Caco-2 (cell line): ENCODE measurements around the gene CHI3L1. TPM values are rescaled to one million over a fixed set of nuclear protein-coding genes. Genes with fewer than 3 reads are reported as not detected.

ENCODE experiments used
- BruUV-seq: library from RNA; stranded (reverse); fragments of 400-500 nt; replicated peaks from 2 replicates; lab custom pipeline; 2021; lab: Mats Ljungman, UMichigan
- CTCF ChIA-PET: fragments of 300-600 bp; sonication (Branson Sonifier 250); formaldehyde crosslinking; loops from one replicate; lab custom pipeline; 2022; ENCODE audit warnings: antibody characterized with exemption; lab: Charles Lee
- POLR2A ChIA-PET: fragments of 300-600 bp; sonication (Branson Sonifier 250); formaldehyde crosslinking; loops from one replicate; lab custom pipeline; 2022; ENCODE audit warnings: antibody characterized with exemption; lab: Charles Lee
- DNase-seq, 2 experiments: peaks; one replicate each; pipeline versions ENCODE4 v3.0.0 to v3.0.0-alpha.2; 2020 to 2022
- H3K27me3 ChIP-seq: replicated peaks from 2 replicates; pipeline ENCODE4 v1.6.0; 2011; ENCODE audit warnings: low read length; ENCODE audit not compliant: control insufficient read depth, insufficient read depth
- H3K36me3 ChIP-seq: 2 replicates; pipeline ENCODE4 v1.5.1; 2011; ENCODE audit warnings: low read length; ENCODE audit not compliant: control insufficient read depth, insufficient read depth
- H3K4me1 ChIP-seq: fragments of 250-450 bp; sonication (Bioruptor Pico); 2 replicates; pipeline ENCODE4 v1.5.1; 2020; ENCODE audit warnings: mild to moderate bottlenecking
- H3K4me3 ChIP-seq: 2 replicates; pipeline ENCODE4 v1.5.1; 2011; ENCODE audit warnings: low read depth, mild to moderate bottlenecking, control low read depth, low read length
- H3K9me3 ChIP-seq: fragments of 250-450 bp; sonication (Bioruptor Pico); 2 replicates; pipeline ENCODE4 v1.5.1; 2020; ENCODE audit warnings: mild to moderate bottlenecking, moderate library complexity
- H3K27ac Mint-ChIP-seq: one replicate; pipeline ENCODE4 v1.8.0; 2022; ENCODE audit warnings: mixed read lengths; ENCODE audit not compliant: unreplicated experiment
- H3K27me3 Mint-ChIP-seq: one replicate; pipeline ENCODE4 v1.8.0; 2022; ENCODE audit warnings: mixed read lengths; ENCODE audit not compliant: insufficient read depth, unreplicated experiment
- H3K36me3 Mint-ChIP-seq: one replicate; pipeline ENCODE4 v1.8.0; 2022; ENCODE audit warnings: mild to moderate bottlenecking, mixed read lengths; ENCODE audit not compliant: insufficient read depth, unreplicated experiment
- H3K4me1 Mint-ChIP-seq: one replicate; pipeline ENCODE4 v1.8.0; 2022; ENCODE audit warnings: low read depth, mixed read lengths; ENCODE audit not compliant: unreplicated experiment
- H3K4me3 Mint-ChIP-seq: one replicate; pipeline ENCODE4 v1.8.0; 2022; ENCODE audit warnings: mild to moderate bottlenecking, moderate library complexity, mixed read lengths; ENCODE audit not compliant: unreplicated experiment
- H3K9me3 Mint-ChIP-seq: one replicate; pipeline ENCODE4 v1.8.0; 2022; ENCODE audit warnings: mixed read lengths; ENCODE audit not compliant: unreplicated experiment
- CTCF ChIP-seq, 2 experiments: fragments of 200-600 bp in 1 of 2; IDR thresholded peaks; 1 replicate in 1 of 2; 2 replicates in 1 of 2; pipeline versions ENCODE4 v1.5.1 to v1.8.0; 2011 to 2022; ENCODE audit warnings: antibody characterized with exemption in 1 of 2, control low read depth in 1 of 2, inconsistent platforms in 1 of 2, low read depth in 1 of 2, low read length in 1 of 2, mild to moderate bottlenecking in 1 of 2, moderate library complexity in 1 of 2; ENCODE audit not compliant: insufficient read depth in 1 of 2, severe bottlenecking in 1 of 2, unreplicated experiment in 1 of 2
- intact Hi-C: fragments of 100-400 bp; cut with micrococcal nuclease; formaldehyde crosslinking; loops from one replicate; pipeline ENCODE4 v1.10.0; 2022; ENCODE audit not compliant: unreplicated experiment
- total RNA-seq: library from RNA; stranded (reverse); gene quantifications from 2 replicates; pipeline ENCODE4 v1.2.3, GENCODE V29; 2022

CHI3L1 gene
- total RNA-seq, 1 experiment from 2014 or later = 235 TPM

- H3K27ac Mint-ChIP-seq = peak overlapping the region; percentile 45
- Histone ChIP-seq H3K4me1 (peaks cover 50% of the 10 kb centered on the region), H3K36me3 (no peaks in the 10 kb centered on the region), H3K27me3 (no peaks in the 10 kb centered on the region), H3K4me3 (no peak overlapping the region), H3K9me3 (peaks cover 6% of the 10 kb centered on the region; the same call in 1 of the 2 replicates)
- no peak overlapping the region for H3K4me3 Mint-ChIP-seq
- no peak for TF ChIP-seq CTCF (IDR thresholded peaks at IDR 0.05; ENCODE audit: insufficient read depth in 1 of 2, low read depth in 1 of 2, low read length in 1 of 2, severe bottlenecking in 1 of 2, unreplicated experiment in 1 of 2)
- H3K27me3 Mint-ChIP-seq = no peaks in the 10 kb centered on the region
- POLR2A ChIA-PET = no interaction called here
- peaks cover 60% of the 10 kb centered on the region for H3K4me1 Mint-ChIP-seq
- H3K36me3 Mint-ChIP-seq = peaks cover 9% of the 10 kb centered on the region
- no peak for DNase-seq
- intact Hi-C loops = no loop called here
- BruUV-seq = no TSS peak
- CTCF ChIA-PET = no interaction called here
- peaks cover 23% of the 10 kb centered on the region for H3K9me3 Mint-ChIP-seq
Observed at GRCh38 chr1:203200916-203201315, 14.4 kb upstream of the CHI3L1 start.

DNA sequence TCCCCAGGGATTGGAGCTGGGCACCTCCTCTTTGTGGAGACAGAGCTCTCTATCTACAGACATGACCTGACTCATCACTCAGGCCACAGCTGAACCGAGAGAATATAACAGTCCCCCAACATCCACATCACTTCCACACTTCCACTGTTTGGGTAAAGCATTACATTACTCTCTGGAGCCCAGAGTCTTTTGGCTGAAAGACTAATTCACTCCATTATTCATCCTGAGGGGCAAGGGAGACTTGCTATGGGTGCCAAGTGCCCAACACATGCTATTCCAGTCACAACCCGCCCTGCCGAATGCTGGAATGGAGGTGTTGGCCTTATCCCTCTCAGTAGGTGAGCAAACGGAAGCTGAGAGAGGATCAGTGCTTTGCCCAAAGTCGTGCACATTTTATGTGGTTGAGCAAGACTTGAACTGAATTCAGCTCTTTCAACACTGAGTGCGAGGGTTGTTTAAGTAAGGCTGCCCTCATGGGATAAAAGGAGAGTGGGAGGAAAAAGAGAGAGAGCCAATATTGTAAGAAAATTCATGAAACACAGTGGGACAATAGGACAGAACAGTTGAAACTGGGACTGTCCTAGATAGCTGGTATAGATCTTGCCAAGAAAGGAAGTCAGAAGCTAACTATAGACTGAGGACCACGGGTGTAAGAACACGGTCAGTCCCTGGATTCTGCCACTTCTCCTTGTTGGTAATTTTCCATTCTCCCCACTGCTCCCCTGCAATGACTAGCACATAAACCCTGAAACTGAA lies 13.5 kb upstream of the CHI3L1 start:
- Histone ChIP-seq H3K9me3 (peaks cover 6% of the 10 kb centered on the region; the same call in 1 of the 2 replicates), H3K36me3 (no peaks in the 10 kb centered on the region), H3K4me1 (peaks cover 50% of the 10 kb centered on the region), H3K27me3 (no peaks in the 10 kb centered on the region), H3K4me3 (no peak overlapping the region)
- intact Hi-C loops = no loop called here
- CTCF ChIA-PET = interaction anchor here (0.6 to 0.7 kb wide), 2 partner anchors 16 to 72 kb away, joined by 3 read pairs; partner anchors contain the start of gene ADORA1
- no TSS peak for BruUV-seq
- POLR2A ChIA-PET = interaction anchor here (0.9 kb wide), 1 partner anchor 72 kb away, joined by 4 read pairs; no protein-coding TSS in a partner anchor
- TF ChIP-seq CTCF (IDR thresholded peaks at IDR 0.05; ENCODE audit: insufficient read depth in 1 of 2, low read depth in 1 of 2, low read length in 1 of 2, severe bottlenecking in 1 of 2, unreplicated experiment in 1 of 2) = no peak
- Mint-ChIP-seq H3K36me3 (peaks cover 9% of the 10 kb centered on the region), H3K4me1 (peaks cover 62% of the 10 kb centered on the region), H3K27me3 (no peaks in the 10 kb centered on the region), H3K27ac (peak overlapping the region; percentile 45), H3K9me3 (peaks cover 23% of the 10 kb centered on the region), H3K4me3 (no peak overlapping the region)
- DNase-seq = no peak

GRCh38 chr1:203199481-203199815 lies 12.9 kb upstream of the CHI3L1 start:
- no peaks in the 10 kb centered on the region for H3K36me3 ChIP-seq
- Mint-ChIP-seq H3K27me3 (no peaks in the 10 kb centered on the region), H3K27ac (no peak overlapping the region), H3K36me3 (peaks cover 9% of the 10 kb centered on the region), H3K4me1 (peaks cover 57% of the 10 kb centered on the region), H3K4me3 (no peak overlapping the region), H3K9me3 (peaks cover 23% of the 10 kb centered on the region)
- no peaks in the 10 kb centered on the region for H3K27me3 ChIP-seq
- CTCF ChIA-PET = no interaction called here
- intact Hi-C loops = no loop called here
- H3K4me1 ChIP-seq = peaks cover 47% of the 10 kb centered on the region
- BruUV-seq = no TSS peak
- no peak for TF ChIP-seq CTCF (IDR thresholded peaks at IDR 0.05; ENCODE audit: insufficient read depth in 1 of 2, low read depth in 1 of 2, low read length in 1 of 2, severe bottlenecking in 1 of 2, unreplicated experiment in 1 of 2)
- peaks cover 6% of the 10 kb centered on the region; the same call in 1 of the 2 replicates for H3K9me3 ChIP-seq
- POLR2A ChIA-PET = no interaction called here
- no peak overlapping the region for H3K4me3 ChIP-seq
- DNase-seq = no peak
